Adrenal gland (tissue), 5 donors: Measurements from ENCODE around the gene KCNAB2.

ENCODE experiments used
- CTCF ChIP-seq, 6 experiments: fragments of 450-650 bp in 4 of 6; fragments of 200-600 bp in 2 of 6; sonication (generic) in 1 of 6; IDR thresholded peaks; 1 replicate in 5 of 6; 2 replicates in 1 of 6; pipeline versions ENCODE4 v1.5.1 to v1.8.0; 2016 to 2021; ENCODE audit warnings: antibody characterized with exemption in 6 of 6, mild to moderate bottlenecking in 2 of 6, moderate library complexity in 1 of 6
- POLR2A ChIP-seq, 2 donors: fragments of 450-650 bp; IDR thresholded peaks; one replicate each; pipeline ENCODE4 v1.6.1; 2017; ENCODE audit warnings: antibody characterized with exemption in 2 of 2, mild to moderate bottlenecking in 2 of 2, moderate library complexity in 1 of 2
- donor health status: DM: no; HTN: no; CAD: no.

DNA sequence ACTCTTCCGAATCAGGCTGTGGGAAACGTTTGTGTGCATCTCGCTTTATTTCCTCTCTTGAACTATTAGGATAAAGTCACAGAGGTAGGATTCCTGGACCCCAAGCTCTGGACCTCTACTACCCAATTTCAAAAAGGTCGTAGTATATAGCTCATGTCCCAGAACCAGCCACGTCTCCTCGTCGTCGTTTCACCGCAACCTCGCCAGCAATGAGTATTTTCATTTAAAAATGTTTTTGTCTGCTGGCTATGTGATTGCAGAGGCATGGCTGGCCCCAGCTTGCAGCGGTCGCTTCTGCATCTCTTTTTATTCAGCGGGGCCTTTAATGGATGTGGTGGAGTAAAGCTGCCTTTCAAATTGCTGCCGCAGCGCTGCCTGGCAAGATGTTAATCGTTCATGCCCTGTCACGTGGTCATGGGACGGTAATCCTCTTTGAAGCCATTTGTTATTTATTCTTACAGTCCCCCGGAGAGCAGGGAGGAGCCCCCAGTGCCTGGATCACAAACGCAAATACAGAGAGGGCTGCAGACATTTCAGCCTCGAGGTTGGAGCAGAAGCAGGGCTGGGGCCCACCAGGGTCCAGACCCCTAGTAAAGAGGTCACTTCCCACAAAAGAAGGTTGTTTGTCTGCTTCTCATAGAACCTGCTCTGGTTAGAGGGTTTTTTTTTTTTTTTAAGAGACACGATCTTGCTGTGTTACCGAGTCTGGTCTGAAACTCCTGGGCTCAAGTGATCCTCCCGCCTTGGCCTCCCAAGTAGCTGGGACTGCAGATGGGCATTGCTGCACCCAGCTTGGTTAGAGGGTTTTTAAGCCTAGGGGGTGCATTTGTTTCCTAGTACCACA is 41.9 kb upstream of the KCNAB2 start:
- TF ChIP-seq CTCF (IDR thresholded peaks at IDR 0.05) (no peak), POLR2A (IDR thresholded peaks at IDR 0.05) (no peak)
